GM18870 (cell line): ENCODE measurements around the gene PSORS1C2.
"Not testable (repeated sequence)": the region's sequence is repeated elsewhere in the genome, so short reads cannot be mapped to it uniquely, and the experiment has no call there.

Source experiments
- ATAC-seq: cut with Tn5 transposase; IDR thresholded peaks from one replicate; pipeline ENCODE4 v1.9.1; 2021; ENCODE audit warnings: moderate library complexity; ENCODE audit not compliant: unreplicated experiment

The PSORS1C2 gene

DNA sequence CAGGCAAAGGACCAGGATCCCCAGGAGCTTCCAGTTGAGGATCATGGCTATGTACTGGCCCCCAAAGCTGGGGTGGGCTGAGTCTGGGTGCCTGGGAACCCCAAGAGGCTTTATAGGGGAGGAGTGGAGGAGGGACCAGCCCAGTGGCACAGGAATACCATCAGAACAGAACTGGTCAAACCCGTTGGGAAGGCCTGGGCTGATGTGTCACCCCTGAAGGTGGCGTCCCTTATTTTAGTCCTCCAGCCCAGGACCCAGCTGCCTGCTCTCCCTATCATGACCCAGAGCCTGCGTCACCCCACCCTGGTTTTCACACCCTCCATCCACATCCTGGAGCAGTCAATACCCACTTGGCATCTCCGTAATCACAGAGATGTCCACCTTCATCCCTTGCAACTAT, at the start of gene PSORS1C2:
PSORS1C2 (minus strand) TSS at position 85 of the 400 bp plus-strand sequence; CDS start at position 45, 40 bp downstream.
- ATAC-seq: no peak

DNA sequence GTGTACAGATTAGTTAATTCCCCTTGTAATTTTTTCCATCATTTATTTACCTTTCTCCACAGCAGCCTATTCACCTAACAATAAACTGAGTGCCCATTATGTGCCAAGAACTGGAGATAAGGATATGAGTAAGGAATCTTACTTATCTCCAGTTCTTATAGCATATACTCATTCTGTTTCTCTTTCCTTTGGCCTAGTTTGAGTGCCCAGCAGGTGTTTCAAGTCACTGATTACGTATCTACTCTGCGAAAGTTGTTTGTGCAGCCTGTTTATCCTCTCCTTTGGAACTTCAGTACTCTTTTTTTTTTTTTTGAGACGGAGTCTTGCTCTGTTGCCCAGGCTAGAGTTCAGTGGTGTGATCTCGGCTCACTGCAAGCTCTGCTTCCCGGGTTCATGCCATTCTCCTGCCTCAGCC, 48.9 kb upstream of the PSORS1C2 start:
- ATAC-seq: no peak

DNA sequence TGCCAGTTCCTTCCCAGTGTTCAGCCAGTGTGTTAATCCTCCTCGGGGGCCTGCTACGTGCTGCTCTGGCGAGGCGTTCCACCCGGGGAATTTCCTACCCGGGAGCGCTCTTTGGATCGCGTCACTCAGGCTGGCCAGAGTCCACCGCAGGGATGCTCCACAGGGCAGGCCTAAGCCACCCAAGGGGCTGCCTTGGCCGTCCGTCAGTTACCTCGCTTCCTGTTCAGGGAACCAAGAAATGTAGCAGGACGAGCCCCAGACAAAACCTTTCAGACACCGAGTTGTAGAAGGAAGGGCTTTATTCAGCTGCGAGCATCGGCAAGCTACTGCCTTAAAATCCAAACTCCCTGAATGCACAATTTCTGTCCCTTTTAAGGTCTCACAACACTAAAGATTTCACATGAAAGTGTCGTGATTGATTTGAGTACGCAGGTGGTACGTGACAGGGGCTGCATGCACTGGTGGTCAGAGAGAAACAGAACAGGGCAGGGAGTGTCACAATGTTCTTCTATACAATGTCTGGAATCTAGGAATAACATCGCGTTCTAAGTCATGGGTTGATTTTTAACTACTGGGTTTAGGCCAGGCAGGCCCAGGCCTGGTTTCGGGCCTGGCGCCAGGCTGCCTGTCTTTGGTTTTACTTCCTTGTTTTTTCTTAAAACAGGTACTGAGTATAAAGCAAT, 47.3 kb upstream of the PSORS1C2 start:
- no peak for ATAC-seq

DNA sequence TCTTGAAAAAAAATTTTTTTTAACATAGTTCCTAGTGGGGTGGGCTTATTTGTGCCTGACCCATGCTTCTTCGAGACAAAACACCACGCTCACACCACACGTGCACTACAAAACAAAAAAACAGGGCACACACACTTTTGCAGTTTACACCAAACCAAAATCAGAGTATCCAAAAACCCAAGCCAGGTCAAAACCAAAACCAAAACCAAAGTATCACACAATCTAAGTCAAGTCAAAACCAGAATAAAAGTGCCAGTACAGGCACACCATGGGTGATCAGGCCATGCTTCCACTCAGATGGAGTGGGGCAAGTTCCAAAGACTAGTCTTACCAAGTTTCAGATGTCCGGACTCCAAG, 46.8 kb upstream of the PSORS1C2 start:
- ATAC-seq: not testable (repeated sequence)

DNA sequence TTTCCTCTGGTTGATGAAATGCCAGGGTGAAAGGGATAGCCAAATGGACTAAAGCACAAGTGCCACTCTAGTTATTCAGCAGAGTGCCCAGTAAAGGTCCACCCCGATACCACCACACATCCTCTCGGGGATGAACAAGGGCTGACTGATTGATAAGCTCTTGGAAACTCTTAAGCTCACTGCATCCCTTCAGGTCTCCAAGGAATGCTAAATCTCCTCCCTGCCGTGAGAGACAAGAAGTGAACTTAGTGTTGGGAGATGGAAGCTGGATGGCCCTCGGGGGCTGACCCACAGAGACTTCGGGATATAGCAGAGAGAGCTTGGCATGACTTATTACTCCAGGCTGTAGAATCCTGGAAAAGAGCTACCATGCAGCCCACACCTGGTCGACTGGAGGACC, 45.0 kb upstream of the PSORS1C2 start:
- not testable (repeated sequence) for ATAC-seq

DNA sequence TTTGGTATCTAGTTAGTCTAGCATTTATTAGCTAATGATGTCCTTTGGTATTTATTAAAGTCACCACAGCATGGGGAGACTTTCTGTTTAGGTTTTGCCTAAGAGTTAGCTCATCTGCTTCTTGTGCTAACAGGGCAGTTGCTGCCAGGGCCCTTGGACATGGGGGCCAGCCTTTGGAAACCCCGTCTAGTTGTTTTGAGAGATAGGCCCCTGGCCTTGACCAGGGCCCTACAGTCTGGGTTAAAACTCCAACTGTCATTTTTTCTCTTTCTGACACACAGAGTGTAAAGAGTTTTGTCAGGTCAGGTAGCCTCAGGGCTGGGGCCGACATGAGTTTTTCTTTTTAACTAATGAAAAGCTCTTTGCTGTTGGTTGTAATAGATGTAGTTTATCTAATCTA, 44.4 kb upstream of the PSORS1C2 start:
- not testable (repeated sequence) for ATAC-seq

DNA sequence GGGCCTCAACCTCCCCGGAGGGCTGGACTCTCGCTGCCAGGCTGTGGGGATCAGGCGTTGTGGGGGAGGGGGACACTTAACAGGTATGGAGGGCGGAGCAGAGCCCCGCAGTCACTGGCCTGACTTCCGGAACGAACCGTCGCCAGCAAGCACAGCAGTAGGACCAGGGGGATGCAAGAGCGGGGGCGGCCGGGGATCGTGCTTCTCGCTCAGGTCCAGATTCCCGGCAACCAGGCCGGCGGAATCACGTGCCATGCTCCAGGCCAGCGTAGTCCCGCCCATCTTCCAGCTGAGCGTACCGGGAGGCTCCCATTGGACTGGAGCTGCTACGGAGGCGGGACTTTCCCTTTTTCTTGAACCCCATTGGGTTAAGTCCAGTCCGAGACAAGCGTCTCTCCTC, 41.6 kb upstream of the PSORS1C2 start:
- ATAC-seq: no peak

DNA sequence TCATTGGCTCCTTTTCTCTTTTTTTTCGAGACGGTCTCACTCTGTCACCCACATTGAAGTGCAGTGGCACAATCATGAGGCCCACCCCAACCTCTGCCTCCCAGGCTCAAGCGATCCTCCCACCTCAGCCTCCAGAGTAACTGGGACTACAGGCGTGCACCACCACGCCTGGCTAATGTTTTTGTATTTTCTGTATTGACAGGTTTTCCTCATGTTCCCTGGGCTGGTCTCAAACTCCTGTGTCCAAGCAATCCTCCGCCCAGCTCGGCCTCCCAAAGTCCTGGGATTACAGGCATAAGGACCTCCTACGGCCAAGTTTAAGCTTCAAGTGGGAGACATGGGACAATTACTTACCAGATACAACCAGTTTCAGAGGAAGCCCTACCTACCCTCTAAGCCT, 41.0 kb upstream of the PSORS1C2 start:
- ATAC-seq: no peak

DNA sequence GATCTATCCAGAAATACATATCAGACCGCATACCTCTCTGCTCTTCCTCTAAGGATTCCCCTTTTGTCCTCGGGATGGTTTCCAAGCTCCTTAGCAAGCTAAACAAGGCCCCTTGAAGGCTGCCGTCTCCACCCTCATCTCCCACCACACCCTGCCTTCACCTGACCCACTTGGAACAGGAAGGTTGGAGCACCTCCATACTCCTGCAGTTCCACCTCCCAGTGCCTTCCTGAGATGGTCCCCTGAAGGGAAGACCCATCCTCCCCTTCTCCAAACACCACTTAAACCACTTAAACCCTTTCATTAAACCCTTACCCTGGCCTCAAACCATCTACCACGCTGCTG, 40.1 kb upstream of the PSORS1C2 start:
- ATAC-seq: no peak

DNA sequence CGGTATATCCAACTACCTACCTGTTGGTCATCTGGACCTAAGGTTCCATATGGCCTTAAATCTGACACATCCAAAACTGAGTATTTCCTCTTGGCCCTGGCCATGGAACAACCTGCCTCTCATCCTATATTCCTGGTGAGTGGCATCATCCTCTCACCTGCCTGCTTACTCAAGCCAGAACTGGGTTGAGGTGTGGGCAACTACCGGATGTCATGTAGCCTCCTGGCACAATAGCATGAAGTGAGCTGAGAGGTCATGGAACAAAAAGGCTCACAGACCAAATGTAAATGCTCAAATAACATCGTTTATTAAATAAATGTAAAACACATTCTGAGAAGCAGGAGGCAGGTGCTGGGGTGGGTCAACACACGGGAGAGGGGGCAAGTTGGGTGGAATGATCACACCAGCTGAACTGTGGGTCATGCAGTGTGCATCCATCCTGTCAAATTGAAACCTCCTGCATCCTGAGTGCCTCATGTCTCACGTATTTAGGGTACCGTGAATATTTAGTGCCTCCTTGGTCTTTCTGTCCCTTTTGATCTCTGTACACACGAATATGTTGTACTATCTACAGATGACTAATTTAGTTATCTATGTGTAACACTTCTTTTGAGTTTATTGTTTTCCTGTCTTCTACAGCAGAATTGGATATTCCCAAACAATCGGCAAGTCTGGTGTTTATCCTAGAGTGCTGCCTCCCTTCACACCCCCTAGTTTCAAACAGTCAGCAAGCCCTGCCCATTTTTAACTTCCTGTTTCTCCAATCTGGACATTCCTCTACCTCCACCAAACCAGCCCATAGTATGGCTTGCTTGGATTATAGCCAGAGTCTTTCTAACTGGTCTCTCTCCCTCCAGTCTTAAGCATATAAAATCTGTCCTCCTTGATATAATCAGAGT, 39.5 kb upstream of the PSORS1C2 start:
- no peak for ATAC-seq

DNA sequence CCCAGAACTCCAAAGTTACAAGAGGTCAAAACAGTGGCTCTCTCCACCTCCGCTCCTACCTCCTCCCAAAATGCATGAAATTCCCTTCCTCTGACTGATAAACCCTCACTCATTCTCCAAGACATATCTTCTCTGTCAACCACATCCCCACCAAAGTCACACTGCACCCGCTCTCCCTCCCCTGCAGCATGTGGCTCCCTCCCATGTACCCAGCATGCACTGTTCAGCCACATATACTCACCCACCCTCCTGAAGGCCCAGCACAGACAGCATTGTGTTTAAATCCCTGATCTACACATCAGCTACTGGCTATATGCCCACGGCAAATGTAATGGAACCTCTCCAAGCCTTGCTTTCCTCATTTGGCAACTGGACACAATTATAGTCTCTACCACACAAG, 37.1 kb upstream of the PSORS1C2 start:
- ATAC-seq: no peak

DNA sequence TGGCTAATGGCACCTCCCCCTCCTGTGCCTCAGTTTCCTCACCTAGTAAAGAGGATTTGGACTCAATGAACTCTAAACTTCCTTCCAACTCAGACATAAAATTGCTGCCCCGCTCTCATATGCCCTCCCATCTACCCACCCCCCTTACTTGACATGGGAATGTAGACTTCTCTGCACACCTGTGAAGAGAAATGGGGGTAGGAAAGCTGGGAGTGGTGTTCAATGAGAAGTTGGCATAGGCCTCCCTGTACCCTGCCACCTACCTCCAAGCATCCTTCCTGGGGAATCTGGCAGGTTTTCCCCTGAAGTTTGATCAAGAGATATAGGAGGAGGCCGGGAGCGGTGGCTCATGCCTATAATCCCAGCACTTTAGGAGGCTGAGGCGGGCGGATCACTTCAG, 35.5 kb upstream of the PSORS1C2 start:
- no peak for ATAC-seq

DNA sequence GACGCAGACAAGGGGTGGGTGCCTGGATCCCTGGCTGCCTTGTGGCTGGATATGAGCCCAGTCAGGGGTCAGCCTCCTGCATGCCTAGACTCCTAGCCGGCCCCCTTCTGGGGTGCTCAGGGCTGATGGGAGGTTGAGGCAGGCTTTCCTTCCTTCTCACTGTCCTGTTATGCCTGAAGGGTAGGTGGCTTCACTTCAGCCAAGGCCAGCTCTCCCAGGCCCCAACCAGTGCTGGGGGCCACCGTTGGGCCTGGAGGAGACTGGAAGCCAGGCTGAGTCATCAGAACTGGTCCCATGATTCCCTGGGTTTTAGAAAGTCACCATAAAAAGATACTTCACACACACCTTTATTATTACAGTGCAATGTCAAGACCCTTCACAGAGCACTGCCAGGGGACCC, 34.5 kb upstream of the PSORS1C2 start:
- no peak for ATAC-seq

DNA sequence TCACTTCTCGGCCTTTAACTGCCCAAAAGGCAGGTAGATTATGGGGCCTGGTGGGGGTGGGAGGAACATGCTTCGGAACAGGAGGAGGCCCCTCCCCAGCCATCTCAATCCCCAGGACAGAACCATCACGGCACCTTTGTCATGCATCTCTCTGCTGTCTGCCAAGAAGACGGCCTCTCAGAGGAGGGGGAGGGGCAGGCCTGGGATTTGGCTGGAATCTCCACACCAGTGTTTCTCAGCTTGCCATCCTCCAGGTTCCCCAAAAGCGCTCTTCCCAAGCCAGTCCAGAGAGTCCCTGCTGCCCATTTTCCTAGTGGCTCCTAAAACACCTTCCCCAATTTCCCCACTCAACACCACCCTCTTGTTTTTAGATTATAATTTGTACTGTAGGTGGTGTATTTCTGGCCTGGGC, 34.1 kb upstream of the PSORS1C2 start:
- ATAC-seq: no peak

DNA sequence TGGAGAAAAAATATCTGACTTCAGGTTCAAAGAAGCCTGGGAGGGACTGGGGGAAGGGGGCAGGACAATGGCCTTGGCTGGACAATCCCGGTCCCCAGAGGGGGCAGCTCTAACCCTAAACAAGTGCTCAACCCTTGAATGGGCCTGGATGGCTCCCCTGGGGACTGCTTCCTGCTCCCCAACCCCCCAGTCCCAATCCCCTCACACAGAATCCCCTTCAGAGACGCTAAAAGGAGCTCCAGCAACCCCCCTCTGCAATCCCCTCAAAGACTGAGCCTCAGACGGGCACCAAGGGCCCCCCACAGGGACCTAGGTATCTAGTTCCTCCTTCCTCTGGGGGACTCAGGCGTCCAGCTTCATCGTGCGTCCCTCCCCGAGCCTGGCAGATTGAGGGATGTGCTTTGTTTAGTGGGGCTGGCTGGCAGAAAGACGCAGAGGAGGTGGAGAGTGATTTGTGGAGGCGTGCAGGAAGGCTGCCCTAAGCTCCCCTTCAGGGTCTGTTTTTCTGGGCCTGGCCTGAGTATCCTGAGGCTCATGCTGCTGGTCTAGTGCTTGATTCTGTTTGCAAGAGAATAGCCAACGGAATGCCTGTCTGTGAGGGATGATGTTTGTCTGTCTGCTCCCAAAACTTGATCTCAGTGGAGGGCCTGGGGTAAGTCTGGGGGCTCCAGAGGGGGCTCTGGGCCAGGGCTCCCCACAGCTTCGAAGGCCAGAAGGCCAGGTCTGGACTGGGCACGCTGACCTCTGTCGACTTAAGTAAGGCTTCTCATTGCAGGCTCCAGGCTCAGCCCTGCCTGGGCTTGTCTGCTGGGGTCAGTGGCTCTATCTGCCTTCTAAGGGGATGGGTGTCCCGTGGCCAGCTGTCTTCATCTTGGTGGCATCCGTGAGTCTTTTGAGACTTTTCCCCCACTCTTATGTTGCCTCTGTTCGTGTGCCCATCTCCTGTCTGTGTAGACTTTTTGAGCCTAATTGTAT, 33.4 kb upstream of the PSORS1C2 start:
- ATAC-seq: no peak

DNA sequence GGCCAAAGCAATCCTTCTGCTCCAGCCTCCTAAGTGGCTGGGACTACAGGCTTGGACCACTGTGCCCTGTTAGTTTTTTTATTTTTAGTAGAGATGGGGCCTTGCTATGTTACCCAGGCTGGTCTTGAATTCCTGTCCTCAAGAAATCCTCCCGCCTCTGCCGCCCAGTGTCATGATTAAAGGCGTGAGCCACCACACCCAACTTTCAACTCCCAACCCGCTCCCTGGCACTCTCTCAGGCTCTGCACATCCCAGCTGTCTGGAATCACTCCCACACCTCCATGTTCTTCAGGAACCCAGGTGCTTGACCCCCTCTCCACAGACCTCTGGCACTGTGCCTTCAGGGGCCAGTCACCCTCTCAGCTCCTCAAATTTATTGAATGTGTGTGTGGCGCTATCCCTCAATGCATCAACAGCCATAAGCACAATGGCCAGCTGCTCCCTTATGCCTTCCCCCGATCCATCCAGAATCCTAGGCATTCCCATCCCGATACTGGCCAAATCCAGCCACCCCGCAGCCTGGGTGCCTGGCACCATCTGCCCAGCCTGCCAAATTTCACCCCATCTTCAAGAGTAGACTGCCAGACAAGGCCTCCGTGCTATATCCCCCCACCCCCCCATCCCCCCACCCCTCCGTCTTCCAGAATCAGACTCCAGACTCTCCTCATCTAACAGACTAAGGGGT, 32.3 kb upstream of the PSORS1C2 start:
- no peak for ATAC-seq

DNA sequence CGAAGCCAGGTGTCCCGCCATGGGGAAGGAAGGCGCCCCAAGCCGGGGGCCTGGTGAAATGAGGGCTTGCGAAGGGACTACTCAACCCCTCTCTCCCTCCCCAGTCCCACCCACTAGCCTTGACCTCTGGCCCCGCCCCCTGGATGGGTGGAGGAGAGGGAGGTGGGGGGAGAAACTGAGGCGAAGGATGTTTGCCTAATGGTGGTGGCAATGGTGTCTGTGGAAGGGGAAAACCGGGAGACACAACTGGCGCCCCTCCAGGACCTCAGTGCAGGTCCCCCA, 31.7 kb upstream of the PSORS1C2 start, which contains the start of gene POU5F1:
POU5F1 (minus strand) TSS at position 83 of the 282 bp plus-strand sequence; CDS start at position 21, 62 bp downstream.
- no peak for ATAC-seq

DNA sequence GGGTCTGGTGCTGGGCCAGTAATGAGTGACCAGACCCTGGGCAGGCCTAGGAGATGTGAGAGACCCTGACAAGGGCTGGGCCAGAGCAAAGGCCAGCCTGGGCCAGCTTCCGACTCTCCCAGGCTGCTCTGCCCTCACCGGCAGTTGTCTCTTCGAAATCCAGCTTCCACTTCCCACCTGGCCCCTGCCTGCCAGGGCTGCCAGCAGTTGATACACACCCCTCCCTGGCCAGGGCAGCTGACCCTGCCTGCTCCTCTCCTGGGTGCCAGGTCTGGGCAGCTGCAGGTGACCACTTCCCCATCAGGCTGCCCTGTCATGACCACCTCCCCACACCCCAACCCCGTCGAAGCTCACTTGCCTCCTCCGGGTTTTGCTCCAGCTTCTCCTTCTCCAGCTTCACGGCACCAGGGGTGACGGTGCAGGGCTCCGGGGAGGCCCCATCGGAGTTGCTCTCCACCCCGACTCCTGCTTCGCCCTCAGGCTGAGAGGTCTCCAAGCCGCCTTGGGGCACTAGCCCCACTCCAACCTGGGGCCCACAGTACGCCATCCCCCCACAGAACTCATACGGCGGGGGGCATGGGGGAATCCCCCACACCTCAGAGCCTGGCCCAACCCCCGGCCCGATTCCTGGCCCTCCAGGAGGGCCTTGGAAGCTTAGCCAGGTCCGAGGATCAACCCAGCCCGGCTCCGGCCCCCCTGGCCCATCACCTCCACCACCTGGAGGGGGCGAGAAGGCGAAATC, 31.2 kb upstream of the PSORS1C2 start:
- not testable (repeated sequence) for ATAC-seq

DNA sequence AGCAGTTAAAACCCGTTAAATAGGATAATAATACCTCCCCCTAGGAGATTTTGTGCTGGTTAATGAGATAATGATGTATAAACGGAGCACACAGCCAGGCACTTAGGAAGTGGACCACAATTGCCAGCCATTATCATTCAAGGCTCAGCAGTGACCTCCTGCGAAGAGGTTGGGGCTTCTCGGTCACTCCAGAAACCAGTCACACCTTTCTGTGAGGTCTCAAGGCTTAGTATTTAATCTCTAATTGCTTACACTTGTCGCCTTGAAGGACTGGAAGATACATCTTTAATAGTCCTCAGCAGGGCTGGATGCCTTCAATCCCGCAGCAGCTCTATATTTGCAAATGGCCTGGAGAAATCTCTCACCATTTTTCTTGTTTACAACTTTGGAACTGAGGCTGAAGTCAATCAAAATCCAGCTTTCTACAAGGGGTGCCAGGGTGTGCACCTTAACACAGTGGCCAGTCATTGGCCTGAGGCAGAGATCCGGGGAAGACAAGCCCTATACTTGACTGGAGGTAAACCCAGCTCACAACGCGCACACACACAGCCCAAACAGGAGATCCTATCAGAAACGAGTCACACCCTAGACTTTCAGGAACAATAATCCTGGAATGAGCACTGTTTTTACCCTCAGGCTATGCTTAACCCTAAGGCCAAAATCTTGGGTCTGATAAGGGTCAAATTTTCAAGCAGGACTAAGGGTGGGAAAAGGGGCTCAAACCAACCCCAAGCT, 30.4 kb upstream of the PSORS1C2 start:
- no peak for ATAC-seq
